Measurements from ENCODE around the gene CYP1B1. TPM values are rescaled to one million over a fixed set of nuclear protein-coding genes. Genes with fewer than 3 reads are reported as not detected.

Gene CYP1B1
- total RNA-seq = 10 to 100 TPM; 27.2 to 27.6 TPM

DNA sequence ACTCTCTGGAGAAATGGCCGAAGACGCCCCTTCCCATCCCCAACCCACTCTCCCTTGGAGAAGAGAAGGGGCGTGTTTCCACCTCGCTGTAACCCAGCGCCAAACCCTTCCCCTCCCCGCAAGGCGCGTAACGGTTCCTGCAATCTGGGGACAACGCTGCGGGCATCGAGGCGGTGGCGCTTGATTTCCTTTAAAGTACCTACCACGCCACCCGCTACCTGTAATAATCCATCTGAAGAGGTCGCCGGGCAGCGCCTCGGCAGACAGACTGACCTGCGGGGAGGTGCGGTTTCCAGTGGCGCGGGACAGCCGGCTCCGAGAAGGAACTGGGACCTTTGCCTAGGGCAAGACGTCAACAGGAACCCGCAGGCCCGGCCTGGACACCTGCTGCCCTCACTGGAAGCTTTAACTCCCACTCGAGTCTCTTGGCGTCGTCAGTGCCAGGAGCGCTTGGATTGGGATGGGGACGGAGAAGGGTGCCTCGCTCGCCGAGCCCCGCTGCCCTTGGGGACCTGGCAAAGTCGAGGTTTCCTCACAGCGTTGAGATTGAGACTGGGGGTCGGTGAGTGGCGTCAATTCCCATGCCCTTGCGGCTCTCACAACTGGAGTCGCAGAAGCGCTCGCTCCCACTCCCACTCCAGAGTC, at the start of gene CYP1B1:
Gene CYP1B1 (minus strand): TSS at position 645 of the 645 bp plus-strand sequence. CDS start 763 bp downstream, outside the sequence.

Other genes with a start within 250 kb of the CYP1B1 start
- 10 to 100 TPM in 1 of 2 donors, 1 to 10 TPM in 1; 7.7 to 15.5 TPM for gene RMDN2, start 150.9 kb downstream of the CYP1B1 start, total RNA-seq